CD4-positive, alpha-beta T cell treated with Interleukin-1 beta for 1 hour (primary cell): ENCODE data around the gene SPATA2L.

Source experiments
- DNase-seq, 2 donors: peaks; one replicate each; pipeline ENCODE4 v3.0.0-alpha.2; 2020 to 2022

The SPATA2L gene

DNA sequence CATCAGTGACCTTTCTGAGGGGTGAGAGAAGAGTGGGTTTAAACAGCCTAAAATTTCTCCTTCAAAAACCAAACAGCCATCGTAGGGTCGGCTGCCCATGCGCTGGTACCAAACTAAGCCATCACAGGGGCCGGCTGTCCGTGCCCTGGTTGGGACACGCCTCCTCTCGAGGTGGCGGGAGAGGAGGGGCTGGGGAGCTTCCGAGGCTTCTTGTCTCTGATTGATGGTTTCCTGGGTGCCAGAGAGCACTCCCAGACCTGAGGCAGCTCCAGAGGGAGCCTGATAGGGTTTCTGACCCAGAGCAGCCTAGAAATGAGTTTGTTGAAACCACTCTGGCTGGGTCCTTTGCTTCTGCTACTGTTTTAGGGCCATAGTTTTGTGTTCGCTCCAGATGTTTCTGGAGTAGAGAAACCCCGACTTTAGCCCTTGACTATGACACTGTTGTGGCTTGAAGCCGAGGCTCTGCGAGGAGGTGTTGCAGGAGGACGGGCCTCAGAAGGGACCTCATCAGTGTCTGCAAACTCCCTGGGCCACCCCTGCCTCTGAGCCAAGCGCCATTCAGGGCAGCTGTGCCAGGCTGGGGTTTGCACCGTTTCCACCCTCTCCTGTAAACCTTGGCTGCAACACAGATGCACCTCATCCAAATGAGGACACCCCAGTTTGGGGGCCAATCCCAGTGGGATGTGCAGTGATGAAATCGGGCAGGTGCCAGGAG is 26.1 kb upstream of the SPATA2L start:
- DNase-seq, result no peak

GRCh38 chr16:89723279-89724250 is 22.1 kb upstream of the SPATA2L start:
- DNase-seq, result peak; percentile 85 to 86

DNA sequence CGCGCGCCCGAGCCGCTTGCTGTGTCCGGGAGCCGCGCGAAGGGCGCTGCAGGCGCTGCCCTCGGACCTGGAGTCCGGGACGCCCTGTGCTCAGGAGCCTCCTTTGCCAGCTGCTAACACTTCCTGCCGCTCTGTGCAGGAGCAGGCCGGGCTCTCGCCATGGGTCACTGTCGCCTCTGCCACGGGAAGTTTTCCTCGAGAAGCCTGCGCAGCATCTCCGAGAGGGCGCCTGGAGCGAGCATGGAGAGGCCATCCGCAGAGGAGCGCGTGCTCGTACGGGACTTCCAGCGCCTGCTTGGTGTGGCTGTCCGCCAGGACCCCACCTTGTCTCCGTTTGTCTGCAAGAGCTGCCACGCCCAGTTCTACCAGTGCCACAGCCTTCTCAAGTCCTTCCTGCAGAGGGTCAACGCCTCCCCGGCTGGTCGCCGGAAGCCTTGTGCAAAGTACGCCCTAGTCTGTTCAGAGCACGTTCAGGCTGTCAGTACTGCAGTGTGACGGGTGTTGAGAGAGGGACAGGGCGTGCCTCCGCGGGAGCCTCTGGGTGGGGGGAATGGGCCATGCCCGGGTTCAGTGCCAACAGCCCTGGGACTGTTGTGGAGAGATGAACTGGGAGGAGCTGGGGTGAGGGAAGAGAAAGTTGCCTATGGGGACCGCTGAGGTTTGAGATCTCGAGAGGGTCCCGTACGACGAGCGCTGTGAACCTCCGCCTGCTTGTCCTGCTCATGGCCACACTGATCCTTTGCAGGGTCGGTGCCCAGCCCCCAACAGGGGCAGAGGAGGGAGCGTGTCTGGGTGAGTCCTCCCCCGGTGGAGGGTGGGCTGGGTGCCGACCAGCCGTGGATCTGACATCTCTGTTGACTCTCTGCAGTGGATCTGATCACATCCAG is 21.1 kb upstream of the SPATA2L start:
- DNase-seq, result peak; percentile 81 to 86

DNA sequence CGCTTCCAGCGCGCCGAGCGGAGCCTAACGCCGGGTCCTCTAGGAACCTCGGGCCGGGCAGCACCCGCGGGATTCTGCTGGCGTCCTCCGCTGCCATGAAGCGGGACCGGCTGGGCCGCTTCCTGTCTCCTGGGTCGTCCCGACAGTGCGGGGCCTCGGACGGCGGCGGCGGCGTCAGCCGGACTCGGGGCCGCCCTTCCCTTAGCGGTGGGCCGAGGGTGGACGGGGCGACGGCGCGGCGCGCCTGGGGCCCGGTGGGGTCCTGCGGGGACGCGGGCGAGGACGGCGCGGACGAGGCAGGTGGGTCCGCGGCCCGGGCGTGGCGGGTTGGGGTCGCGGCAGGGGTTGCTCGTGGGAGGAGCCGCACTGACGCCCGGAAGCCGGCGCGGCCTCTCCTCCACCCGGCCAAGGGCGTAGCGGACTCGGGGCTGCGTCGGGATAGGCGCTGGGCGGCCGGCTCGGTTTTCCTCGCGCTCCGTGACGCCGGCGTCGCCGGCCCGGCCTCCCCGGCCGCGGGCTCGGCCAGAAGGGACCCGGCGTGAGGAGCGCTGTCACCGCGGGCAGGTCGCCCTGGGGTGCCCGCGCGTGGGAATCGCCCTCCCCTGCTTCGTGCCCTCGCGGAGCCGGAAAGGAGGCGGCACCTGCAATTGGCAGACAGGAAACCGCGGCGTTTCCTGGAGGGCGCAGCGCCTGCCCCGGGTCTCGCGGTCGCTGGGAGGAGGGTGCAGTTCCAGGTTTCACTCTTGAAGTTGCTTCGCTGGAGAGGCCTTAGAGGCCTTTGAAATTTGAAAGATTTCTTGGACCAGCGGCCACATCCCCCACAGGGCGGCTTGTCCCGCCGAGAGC is 20.3 kb upstream of the SPATA2L start:
- DNase-seq, result peak; percentile 90 to 93

GRCh38 chr16:89720813-89721545 is 19.5 kb upstream of the SPATA2L start, which contains the start of the genes VPS9D1 and ZNF276:
TSS of gene VPS9D1 (minus strand) at chr16:89720898. CDS start at chr16:89720861, 37 bp downstream.
TSS of gene ZNF276 (plus strand) at chr16:89721537. CDS start at chr16:89721641, 104 bp downstream.
- DNase-seq, result peak; percentile 80 to 84

GRCh38 chr16:89720551-89720812 is 19.0 kb upstream of the SPATA2L start:
- no peak for DNase-seq

- no peak for DNase-seq
Observed at GRCh38 chr16:89717688-89718505, 16.4 kb upstream of the SPATA2L start.

DNA sequence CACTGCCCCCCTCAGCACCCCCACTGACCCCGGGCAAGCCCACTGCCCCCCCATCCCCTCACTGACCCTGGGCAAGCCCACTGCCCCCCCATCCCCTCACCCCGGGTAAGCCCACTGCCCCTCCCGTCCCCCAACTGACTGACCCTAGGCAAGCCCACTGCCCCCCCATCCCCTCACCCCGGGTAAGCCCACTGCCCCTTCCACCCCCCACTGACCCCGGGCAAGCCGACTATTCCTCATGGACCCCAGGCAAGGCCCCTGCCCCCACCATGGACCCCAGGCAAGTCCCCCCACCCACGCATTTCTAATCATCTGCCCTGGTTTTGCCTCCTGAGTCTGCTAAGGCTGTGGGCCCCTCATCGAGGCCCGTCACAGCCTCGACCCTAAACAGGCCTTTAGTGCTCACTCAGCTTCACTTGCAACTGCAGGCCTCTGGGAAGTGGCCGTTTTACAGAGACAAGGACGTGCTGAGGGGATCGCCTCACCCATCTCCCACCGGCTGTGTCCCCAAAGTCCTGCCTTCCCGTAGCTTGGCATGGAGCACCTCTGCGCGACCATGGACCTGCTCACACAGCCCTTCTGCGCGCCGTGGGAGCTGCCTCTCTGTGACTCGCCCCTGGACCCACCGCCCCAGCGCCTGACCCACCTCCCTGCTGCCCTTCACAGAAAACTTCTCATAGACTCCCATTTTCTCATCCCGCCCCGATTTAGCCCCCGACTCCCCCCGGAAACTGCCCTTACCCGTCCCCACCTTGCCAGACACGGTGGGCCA is 15.6 kb upstream of the SPATA2L start:
- DNase-seq, result no peak

GRCh38 chr16:89716493-89716892 is 15.0 kb upstream of the SPATA2L start:
- no peak for DNase-seq

DNA sequence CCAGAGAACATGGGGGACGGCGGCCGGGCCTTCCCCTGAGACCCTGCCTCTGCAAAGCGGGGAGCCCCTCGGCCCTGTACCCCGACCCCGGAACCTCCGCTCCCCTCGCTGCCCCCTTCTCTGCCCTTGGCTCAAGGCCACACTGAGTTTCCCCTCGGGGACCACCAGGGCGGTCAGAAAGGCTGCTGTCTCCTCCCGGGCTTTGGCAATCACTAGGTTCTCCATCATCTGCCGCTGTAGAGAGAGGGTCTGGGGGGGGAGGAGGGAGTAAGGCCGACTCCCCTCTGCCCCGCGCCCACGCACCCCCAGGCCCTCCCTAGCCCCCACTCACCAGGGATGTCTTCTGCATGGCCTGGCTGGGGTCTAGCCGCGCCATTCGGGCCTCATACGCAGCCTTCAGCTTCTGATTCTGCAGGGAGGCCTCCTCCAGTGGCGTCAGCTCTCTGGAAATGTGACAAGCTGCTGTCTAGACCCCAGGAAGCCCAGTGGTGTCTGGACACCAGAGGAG is 10.8 kb upstream of the SPATA2L start:
- DNase-seq, result no peak

DNA sequence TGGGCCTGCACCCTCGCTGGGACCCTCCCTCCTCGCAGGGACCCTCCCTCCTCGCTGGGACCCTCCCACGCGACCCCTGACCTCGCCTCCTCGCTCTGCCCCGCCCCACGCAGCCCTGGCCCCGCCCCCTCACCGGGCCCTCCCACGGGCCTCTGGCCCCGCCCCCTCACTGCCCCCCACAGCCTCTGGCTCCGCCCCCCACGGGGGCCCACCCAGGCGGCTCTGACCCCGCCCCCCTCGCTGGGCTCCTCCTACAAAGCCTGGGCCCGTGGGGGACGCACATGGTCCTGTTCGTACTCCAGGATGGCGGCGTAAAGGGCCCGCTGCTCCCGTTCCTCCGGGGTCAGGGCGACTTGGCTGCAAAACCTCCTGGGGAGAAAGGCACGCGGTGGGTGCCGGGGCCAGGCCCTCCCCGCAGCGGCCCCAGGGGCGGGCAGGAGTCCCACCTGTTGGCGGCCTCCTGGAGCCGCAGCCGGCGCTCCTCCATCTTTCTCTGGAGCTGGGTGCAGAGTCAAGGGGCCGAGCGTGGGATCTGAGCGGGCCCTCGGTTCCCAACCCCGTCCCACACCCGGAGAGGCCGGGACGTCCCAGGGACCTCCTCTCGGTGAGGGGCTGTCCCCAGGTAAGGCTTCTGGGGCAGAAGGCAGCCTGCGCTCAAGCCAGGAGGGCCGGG is 10.2 kb upstream of the SPATA2L start:
- peak; percentile 67 to 73 for DNase-seq

DNA sequence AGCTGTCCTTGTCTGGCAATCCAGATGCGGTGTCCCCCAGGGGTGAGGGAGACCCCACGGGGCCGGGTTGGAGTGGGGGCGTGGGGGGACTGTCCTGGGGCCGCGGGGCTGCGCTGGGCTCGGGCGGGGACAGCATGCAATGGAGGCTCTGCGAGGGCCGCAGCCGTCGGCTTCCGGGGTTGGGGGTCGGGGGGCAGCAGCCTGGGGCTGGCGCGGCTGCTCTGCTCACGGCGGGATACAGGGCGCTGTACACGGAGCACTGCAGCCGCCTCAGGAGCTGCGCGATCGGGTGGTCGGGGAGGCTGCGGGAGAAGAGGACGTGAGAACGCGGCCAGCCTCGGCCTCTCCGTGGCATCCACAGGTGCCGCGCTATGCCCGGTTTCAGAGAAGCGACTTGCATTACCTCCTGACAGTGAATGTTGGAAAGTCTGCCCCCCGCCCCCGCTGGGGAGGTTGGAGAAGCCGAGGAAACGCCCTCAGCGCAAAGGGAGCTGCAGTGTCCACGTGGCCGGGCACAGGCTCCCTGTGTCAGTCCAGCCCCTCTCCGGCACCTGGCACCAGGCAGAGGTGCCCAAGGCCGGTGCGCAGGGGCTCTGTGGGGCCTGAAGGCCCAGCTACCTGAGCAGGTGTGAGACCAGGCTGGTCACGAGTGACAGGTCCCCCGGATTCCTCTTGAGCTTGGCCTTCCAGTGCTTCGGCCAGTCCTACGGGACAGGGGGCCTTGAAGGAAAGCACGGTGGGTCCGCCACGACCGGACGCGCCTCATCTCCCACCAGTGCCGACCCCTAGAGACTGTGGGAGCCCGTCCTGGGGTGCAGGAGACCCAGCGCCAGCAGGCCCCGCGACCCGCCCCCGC is 9.4 kb upstream of the SPATA2L start:
- no peak for DNase-seq

DNA sequence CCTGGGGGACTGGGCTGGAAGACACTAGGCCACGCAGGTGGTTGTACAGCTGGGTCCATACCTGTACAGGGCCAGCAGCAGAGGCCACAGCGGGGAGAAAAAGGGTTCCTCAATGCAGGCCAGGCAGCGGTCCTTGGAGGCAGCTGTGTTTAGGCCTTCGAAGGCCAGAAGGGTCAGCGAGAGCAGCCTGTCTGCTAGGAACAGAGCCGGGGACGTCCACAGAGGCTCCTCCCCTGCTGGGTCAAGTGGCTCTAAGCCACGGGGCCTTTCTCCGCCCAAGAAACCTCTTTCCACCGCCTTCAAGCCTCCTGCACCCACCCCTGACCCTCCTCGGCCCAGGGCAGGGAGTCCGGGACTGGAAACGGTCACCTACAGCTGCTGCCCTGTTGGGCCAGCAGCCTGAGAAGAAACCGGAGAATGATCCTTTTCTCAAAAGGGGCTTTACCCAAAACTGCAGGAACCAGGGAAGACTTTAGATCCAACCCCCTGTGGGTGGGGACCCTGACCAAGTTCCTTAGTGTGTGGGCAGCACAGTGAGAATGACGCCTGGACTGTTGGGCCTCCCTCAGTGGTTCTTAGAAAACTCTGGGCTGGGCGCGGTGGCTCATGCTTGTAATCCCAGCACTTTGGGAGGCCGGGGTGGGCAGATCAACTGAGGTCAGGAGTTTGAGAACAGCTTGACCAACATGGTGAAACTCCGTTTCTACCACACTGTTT is 8.4 kb upstream of the SPATA2L start:
- DNase-seq, result no peak

DNA sequence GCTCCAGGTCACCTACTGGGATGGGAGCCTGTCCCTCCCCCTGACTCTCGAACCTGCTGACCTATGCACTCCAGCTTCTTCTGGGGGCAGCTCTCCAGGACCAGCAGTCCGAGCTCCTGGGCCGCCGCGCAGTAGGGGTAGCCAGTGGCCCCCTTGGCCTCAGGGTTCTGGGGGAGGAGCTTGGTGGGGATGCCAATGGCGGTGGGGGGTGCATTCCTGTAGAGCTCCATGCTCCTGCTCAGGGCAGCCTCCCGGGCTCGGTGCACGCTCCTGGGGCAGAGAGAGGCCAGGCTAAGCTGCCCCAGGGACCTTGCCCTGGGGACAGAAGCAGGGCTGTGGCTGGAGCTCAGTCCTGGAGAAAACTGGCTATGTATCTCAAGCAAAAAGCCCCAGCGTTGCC is 7.7 kb upstream of the SPATA2L start:
- no peak for DNase-seq

GRCh38 chr16:89708481-89708931 is 7.0 kb upstream of the SPATA2L start:
- no peak for DNase-seq

DNA sequence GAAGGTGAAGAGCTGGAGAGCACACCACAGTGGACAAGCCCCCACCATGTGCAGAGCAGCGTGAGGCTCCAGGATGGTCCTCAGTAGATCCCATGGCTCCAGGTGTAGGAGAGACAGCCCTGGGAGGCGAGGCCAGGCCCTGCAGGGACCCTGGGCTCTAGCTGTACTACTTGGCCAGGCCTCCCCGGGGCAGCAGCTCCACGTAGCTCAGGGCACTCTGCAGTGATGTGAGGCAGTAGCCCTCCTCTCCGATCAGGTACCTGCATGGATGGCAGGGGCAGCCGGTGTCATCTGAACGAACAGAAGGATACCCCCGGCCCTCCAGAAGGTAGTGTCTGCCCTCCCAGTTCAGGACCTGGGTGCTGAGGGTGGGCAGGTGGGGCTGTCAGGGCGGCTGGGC is 6.2 kb upstream of the SPATA2L start:
- DNase-seq, result no peak
